Panc1 (cell line): ENCODE measurements around the gene ZBTB20.

Experiments
- POLR2AphosphoS5 ChIP-seq: IDR thresholded peaks from 2 replicates; pipeline ENCODE4 v1.6.1; 2012; ENCODE audit warnings: mild to moderate bottlenecking, low read depth, low read length, moderate library complexity
- TCF7L2 ChIP-seq: IDR thresholded peaks from 2 replicates; pipeline ENCODE4 v1.6.1; 2011; ENCODE audit warnings: mild to moderate bottlenecking, low read depth, low read length, inconsistent platforms
- TF ChIP-seq, protein P1 (sequence below): fragments of 450-650 bp; IDR thresholded peaks from 2 replicates; pipeline ENCODE4 v1.5.1; 2017; ENCODE audit warnings: mild to moderate bottlenecking
- TF ChIP-seq, protein P2 (sequence below), 2 experiments: IDR thresholded peaks; 2 replicates each; pipeline ENCODE4 v1.6.1; 2011 to 2012; ENCODE audit warnings: low read depth in 2 of 2, control low read depth in 1 of 2, low read length in 1 of 2, mild to moderate bottlenecking in 1 of 2, moderate library complexity in 1 of 2; ENCODE audit not compliant: insufficient read depth in 1 of 2

DNA sequence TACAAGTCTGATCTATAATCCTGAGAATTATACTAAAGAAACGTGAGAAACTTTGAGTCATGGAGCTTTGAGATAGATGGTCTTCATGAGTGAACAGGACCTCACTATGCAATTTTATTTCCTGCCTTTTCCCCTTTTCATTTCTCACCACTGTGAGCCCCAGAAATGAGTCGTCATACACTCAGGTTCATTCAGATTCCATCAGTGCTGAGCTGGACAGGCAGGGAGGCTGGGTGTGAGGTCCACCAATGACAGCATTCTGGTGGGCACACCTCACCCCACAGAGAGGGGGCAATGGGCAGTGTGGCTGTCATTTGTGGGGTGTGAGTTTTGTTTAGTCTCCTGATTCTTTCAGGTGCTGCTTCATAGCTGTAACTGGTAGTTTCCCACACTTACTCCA is 836.4 kb downstream of the ZBTB20 start:
- TF ChIP-seq, protein P1, sequence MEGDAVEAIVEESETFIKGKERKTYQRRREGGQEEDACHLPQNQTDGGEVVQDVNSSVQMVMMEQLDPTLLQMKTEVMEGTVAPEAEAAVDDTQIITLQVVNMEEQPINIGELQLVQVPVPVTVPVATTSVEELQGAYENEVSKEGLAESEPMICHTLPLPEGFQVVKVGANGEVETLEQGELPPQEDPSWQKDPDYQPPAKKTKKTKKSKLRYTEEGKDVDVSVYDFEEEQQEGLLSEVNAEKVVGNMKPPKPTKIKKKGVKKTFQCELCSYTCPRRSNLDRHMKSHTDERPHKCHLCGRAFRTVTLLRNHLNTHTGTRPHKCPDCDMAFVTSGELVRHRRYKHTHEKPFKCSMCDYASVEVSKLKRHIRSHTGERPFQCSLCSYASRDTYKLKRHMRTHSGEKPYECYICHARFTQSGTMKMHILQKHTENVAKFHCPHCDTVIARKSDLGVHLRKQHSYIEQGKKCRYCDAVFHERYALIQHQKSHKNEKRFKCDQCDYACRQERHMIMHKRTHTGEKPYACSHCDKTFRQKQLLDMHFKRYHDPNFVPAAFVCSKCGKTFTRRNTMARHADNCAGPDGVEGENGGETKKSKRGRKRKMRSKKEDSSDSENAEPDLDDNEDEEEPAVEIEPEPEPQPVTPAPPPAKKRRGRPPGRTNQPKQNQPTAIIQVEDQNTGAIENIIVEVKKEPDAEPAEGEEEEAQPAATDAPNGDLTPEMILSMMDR: no peak
- TF ChIP-seq TCF7L2: no peak
- TF ChIP-seq POLR2AphosphoS5: no peak
- TF ChIP-seq, protein P2, sequence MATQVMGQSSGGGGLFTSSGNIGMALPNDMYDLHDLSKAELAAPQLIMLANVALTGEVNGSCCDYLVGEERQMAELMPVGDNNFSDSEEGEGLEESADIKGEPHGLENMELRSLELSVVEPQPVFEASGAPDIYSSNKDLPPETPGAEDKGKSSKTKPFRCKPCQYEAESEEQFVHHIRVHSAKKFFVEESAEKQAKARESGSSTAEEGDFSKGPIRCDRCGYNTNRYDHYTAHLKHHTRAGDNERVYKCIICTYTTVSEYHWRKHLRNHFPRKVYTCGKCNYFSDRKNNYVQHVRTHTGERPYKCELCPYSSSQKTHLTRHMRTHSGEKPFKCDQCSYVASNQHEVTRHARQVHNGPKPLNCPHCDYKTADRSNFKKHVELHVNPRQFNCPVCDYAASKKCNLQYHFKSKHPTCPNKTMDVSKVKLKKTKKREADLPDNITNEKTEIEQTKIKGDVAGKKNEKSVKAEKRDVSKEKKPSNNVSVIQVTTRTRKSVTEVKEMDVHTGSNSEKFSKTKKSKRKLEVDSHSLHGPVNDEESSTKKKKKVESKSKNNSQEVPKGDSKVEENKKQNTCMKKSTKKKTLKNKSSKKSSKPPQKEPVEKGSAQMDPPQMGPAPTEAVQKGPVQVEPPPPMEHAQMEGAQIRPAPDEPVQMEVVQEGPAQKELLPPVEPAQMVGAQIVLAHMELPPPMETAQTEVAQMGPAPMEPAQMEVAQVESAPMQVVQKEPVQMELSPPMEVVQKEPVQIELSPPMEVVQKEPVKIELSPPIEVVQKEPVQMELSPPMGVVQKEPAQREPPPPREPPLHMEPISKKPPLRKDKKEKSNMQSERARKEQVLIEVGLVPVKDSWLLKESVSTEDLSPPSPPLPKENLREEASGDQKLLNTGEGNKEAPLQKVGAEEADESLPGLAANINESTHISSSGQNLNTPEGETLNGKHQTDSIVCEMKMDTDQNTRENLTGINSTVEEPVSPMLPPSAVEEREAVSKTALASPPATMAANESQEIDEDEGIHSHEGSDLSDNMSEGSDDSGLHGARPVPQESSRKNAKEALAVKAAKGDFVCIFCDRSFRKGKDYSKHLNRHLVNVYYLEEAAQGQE (IDR thresholded peaks at IDR 0.05; ENCODE audit: insufficient read depth in 1 of 2, low read depth in 2 of 2, low read length in 1 of 2): no peak
